ENCODE data around the gene FNBP1.

- TF ChIP-seq CTCF (IDR thresholded peaks at IDR 0.05; ENCODE audit: poor library complexity) (no peak), EZH2 (IDR thresholded peaks at IDR 0.05; ENCODE audit: borderline replicate concordance) (no peak)
Observed at GRCh38 chr9:129858167-129858962, 184.6 kb downstream of the FNBP1 start.

Data from hepatocyte (in vitro differentiated cells).